Left cardiac atrium (tissue), 4 donors: ENCODE measurements around the gene SPDEF. TPM values are rescaled to one million over a fixed set of nuclear protein-coding genes. Genes with fewer than 3 reads are reported as not detected.
A peak's percentile ranks its signal among the peaks of the same experiment; 100 is the strongest.

Source experiments
- ATAC-seq, 2 donors: fragments of 200-7000 bp; cut with Tn5 transposase; one replicate each; pipeline ENCODE4 v1.9.1; 2020; ENCODE audit warnings: mild to moderate bottlenecking in 2 of 2, moderate library complexity in 2 of 2
- DNase-seq: peaks from one replicate; pipeline ENCODE4 v3.0.0-alpha.2; 2020
- intact Hi-C, 2 donors: fragments of 100-400 bp; cut with DNase I; formaldehyde crosslinking; loops; one replicate each; pipeline versions ENCODE4 v1.14.1 to v1.15.1; 2022 to 2023
- long read RNA-seq: library from polyadenylated mRNA; unstranded; transcript quantifications from one replicate; pipeline ENCODE4 v2.0.0, GENCODE V29; 2021
- total RNA-seq, 2 donors: library from RNA; stranded (reverse); fragmentation: NEBNext Ultra II Directional; extraction: Animal tissue kit (Norgen Biotek cat#: 25700); gene quantifications; one replicate each; pipeline ENCODE4 v1.2.1, GENCODE V29; 2021
- donor health status: DM: no; HTN: yes; CAD: no.
- donor health status: DM: no; HTN: yes; CAD: no; lungs with severe emphysema.
- donor health status: DM: yes; HTN: yes; CAD: no.
- donor health status: Dilated cardiomyopathy.

SPDEF gene
- total RNA-seq, result under 1 TPM in 1 of 2 donors, not detected in 1; 0.16 TPM
- long read RNA-seq, result 0 reads

GRCh38 chr6:34556031-34556471 is at the start of gene SPDEF:
SPDEF (minus strand) TSS chr6:34556329; CDS start chr6:34544455, 11,874 bp downstream.
- no peak for DNase-seq
- intact Hi-C loops, result no loop called here
- no peak for ATAC-seq

- no peak for ATAC-seq
- intact Hi-C loops, result loop anchor here in 1 of 2 donors (10.0 kb wide), 1 partner anchor 409 kb away; no protein-coding TSS in a partner anchor
- DNase-seq, result no peak
Measured at GRCh38 chr6:34603707-34604106, 47.6 kb upstream of the SPDEF start.

DNA sequence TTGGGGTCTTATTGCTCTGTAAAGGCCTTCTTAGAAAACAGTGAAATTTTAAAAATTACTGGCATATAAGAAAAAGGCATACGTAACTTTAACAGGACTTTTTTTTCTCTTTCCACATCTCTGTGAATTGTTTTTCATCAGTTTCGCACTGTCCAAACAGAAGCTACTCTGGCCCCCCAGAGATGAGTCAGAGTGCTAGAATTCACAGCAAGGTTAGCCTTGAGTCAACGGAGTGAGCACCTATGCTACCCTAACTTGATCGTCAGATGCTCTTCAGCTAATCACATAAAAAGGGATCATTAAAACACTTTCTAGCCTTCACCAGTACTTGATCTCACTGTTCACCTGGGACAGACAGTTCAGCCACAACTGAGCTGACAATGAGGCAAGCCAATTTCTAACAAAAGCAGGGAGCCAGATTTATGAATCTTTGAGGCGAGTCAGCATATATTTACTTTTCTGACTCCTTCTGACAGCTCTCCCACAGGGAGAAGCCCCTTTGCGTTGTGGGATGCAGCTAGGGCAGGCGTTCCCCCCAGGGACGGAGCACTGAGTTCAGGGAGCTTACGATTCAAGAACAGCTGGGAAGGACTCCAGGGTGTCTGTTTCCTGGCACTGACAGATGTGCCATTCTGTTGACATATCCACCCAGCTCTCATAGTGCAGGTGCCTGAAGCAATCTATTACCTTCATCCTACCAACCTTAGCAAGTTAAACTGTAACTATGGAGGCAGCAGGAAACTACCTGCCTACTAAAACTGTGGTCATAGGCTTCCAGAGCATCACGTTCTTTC is 46.4 kb upstream of the SPDEF start:
- no peak for DNase-seq
- intact Hi-C loops, result loop anchor here in 1 of 2 donors (10.0 kb wide), 1 partner anchor 408 kb away; no protein-coding TSS in a partner anchor
- ATAC-seq, result peak in 1 of 2 donors; percentile 19

DNA sequence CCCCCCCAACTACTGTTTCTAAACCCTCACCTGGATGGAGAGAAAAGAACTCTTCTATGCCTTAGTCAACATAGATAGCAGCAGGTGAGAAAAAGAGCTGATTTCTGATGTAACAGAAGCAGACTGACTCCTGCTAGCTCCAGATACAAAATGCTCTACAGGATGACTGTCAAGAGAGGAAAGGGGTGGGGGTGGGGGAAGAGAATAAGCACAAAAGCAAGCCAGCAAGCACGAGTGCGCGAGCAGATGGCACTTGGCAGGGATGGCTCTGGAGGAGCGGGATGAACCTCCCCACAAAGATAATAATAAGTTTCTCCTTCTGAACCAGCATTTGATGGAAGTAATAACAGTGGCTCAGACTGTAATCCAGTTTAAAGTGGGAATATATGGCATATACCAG is 45.6 kb upstream of the SPDEF start:
- peak; percentile 56 to 61 for ATAC-seq
- no peak for DNase-seq
- intact Hi-C loops, result loop anchor here in 1 of 2 donors (10.0 kb wide), 1 partner anchor 407 kb away; no protein-coding TSS in a partner anchor

DNA sequence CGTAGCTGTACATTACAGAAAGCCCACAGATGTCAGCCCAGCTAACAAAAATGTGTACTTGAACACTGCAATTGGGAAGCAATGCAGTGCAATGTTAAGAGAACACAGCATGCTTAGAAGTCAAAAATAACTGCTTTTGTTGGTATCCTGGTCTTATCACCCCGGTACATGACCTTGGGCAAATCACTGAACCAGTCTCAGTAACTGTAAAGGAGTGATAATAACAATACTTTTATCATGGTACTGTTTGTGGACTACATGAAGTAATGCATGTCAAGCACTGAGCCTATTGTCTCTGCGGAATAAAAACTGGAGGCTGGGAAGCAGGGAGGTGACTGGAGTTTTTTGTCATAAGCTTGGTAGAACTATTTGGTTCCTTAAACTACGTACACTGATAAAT is 44.7 kb upstream of the SPDEF start:
- intact Hi-C loops, result loop anchor here in 1 of 2 donors (10.0 kb wide), 1 partner anchor 406 kb away; no protein-coding TSS in a partner anchor
- no peak for ATAC-seq

DNA sequence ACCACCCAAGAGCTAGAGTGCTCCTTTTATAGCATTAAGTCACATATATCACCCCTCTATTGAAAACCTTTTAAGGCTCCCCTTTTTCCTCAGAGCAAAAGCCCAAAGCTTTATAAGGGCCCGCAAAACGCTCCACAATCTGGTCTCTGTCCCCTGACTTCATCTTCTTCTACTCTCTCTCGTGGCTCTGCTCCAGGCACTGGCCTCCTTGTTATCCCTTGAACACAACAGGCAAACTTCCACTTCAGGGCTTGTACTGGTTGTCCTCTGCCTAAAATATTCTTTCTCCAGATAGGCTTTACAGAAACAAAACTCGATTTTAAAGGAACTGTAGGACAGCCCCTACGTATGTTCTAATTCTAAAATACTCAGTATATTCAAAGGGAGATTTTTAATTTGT is 44.0 kb upstream of the SPDEF start:
- intact Hi-C loops, result loop anchor here in 1 of 2 donors (10.0 kb wide), 1 partner anchor 405 kb away; no protein-coding TSS in a partner anchor
- peak; percentile 21 to 35 for ATAC-seq
- no peak for DNase-seq

More for the DNA sequence above, 44.7 kb upstream of the SPDEF start:
- DNase-seq, result no peak

DNA sequence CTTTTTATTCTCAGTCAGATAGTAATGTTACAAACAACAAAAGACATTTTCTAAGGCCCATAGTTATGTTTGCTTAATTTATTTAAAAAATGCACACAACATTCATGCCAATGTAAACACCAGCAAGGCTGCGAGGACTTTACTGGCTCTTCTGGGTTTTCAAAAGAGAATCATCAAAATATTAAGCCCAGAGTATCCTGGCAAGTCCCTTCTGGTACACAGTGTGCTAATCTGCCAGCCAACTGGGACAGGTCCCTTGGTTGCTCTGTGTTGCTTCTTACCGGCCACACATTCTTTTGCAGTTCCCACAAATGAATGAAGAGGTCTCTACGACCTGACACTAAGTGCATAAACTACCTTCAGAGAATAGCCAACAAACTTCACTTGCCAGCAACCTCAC is 42.6 kb upstream of the SPDEF start:
- DNase-seq (no peak), ATAC-seq (peak; percentile 17 to 60)
- intact Hi-C loops, result no loop called here

DNA sequence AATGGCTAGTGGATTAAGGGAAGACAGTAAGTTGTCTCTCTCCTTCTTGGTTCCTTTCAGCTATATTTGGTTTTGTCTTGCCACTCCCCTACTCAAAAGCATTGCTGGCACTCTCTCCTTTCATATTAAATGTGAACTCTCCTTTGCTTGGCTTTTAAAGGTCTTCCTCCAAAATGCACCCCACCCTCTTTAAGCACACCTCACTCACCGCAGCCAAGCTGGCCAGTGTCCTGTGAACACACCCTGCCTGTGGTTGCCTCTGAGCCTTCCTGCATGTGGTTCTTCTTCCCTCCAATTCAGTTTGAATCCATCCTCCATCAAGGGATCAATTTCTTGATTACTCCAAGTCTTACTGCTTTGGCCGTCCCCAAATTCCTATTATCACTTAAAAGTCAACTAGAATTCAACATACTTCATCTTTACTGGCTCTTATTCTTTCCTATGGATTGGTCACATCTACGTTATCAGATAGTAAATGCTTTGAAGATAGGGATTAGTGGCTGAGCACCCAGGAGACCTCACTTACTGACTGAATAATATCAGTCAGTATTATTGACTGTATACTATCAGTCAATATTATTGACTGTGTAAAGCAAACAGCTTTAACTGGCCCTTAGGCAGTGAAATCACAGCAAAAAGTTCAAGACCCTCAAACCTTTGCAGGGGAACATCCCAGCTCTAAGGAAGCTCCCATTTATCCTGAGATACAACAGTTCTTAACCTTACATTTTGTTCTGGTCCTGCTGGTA is 41.6 kb upstream of the SPDEF start:
- ATAC-seq, result no peak
- intact Hi-C loops, result no loop called here
- DNase-seq, result no peak

DNA sequence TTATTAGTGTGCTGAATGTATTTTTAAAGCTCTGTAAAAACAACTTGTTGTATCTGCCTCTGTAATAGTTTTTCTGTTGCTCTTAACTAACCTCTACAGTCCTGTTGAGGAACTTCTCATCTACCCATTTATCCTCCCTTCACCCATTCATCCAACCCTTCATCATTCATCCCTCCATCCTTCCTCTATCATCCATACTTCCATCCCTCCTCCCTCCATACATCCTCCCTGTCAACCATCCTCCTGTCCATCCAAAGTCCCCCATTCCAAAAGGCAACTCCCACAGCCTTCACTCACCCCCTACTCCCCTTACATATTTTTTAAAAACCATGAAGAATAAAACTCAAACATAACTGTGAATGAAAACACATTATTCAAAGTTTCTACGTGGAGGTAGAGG is 40.7 kb upstream of the SPDEF start:
- intact Hi-C loops, result no loop called here
- DNase-seq, result no peak
- ATAC-seq, result no peak

- ATAC-seq, result peak in 1 of 2 donors; percentile 84
- intact Hi-C loops, result no loop called here
Measured at GRCh38 chr6:34595332-34596184, 39.4 kb upstream of the SPDEF start.

DNA sequence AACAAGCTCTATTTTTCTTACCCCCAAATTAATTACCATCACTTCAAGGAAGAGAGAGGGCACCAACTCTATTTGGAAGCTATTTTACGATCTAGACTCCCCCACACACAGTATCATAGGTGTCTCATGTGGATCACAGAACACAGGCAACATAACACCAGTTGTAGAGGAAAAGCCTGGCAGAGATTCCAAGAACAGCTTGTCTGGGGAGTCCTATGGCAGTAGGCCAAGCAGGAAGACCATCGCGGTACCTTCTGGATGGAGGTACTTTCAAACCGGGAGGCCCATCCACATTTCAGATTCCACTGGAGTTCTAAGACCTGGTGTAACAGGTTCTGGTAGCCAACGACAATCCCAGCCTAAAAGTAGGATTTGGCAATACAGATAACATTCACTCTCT is 37.6 kb upstream of the SPDEF start:
- intact Hi-C loops, result no loop called here
- DNase-seq (no peak), ATAC-seq (peak in 1 of 2 donors; percentile 41)

More at GRCh38 chr6:34595332-34596184, 39.4 kb upstream of the SPDEF start:
- no peak for DNase-seq

DNA sequence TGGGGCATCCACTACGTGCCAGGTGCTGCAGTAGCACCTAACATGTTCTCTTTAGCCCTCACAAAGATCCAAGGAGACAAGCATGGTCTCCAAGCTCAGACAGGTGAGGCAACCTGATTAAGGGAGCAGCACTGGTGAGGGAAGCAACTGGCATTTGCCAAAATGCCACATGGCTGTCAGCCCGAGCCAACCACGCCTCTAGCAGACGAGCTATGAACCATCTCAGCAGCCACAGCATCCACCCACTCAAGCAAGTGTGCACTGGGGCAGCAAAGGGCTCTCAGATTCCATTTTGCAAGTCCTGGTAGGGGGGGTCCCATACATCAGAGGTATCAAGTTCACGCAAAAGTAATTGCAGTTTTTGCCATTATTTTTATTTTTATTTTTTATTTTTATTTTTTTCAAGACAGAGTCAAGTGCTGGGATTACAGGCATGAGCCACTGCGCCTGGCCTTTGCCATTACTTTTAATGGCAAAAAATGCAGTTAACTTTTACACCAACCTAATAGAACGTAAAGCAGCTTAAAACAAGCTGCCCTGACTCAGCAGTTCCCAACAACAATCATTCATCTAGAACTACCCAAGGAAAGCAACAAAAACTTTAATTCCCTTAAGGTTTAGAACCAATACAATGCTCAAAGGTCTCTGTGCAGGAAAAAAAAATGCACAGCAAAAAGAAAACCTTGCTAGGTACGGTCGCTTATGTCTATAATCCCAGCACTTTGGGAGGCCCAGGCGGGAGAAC is 36.3 kb upstream of the SPDEF start:
- DNase-seq (no peak), ATAC-seq (no peak)
- intact Hi-C loops, result no loop called here

- ATAC-seq (no peak), DNase-seq (no peak)
- intact Hi-C loops, result no loop called here
Measured at GRCh38 chr6:34589691-34590090, 33.6 kb upstream of the SPDEF start.

- no peak for DNase-seq
- no peak for ATAC-seq
- intact Hi-C loops, result no loop called here
Measured at GRCh38 chr6:34589140-34589539, 33.0 kb upstream of the SPDEF start.

- no peak for DNase-seq
- intact Hi-C loops, result no loop called here
- ATAC-seq, result no peak
Measured at GRCh38 chr6:34587851-34588250, 31.7 kb upstream of the SPDEF start.

- ATAC-seq (no peak), DNase-seq (no peak)
- intact Hi-C loops, result no loop called here
Measured at GRCh38 chr6:34587325-34587724, 31.2 kb upstream of the SPDEF start.

GRCh38 chr6:34586327-34587040 is 30.4 kb upstream of the SPDEF start:
- ATAC-seq (no peak), DNase-seq (no peak)
- intact Hi-C loops, result no loop called here
